ENCODE measurements around the gene CLEC16A.

DNA sequence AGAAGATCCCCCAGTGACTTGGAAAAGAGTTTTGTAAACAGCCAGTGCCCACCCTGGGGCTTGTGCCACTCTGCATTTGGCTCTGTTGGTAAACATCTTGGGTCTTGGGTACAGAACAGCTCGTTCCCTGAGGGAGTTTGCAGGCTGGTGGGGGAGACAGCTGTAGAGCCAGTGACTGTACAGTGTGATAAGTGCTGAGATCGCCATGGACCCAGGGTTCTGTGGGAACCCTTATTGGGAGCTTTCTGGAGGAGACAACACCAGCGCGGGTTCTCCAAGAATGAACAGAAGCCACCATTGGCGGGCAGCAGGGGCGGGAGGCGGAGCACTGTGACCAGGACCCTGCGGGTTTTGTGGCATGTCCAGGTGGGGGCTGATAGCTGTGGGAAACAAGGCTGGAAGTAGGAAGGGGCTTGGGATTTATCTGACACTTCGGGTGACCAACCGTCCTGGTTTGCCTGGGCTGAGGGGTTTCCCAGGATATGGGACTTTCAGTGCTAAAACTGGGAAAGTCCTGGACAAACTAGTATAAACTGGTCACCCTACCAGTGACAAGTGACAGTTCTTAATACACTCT is 2.9 kb downstream of the CLEC16A start:
- TF ChIP-seq POLR2A (IDR thresholded peaks at IDR 0.05): no peak
- TF ChIP-seq, protein P1, sequence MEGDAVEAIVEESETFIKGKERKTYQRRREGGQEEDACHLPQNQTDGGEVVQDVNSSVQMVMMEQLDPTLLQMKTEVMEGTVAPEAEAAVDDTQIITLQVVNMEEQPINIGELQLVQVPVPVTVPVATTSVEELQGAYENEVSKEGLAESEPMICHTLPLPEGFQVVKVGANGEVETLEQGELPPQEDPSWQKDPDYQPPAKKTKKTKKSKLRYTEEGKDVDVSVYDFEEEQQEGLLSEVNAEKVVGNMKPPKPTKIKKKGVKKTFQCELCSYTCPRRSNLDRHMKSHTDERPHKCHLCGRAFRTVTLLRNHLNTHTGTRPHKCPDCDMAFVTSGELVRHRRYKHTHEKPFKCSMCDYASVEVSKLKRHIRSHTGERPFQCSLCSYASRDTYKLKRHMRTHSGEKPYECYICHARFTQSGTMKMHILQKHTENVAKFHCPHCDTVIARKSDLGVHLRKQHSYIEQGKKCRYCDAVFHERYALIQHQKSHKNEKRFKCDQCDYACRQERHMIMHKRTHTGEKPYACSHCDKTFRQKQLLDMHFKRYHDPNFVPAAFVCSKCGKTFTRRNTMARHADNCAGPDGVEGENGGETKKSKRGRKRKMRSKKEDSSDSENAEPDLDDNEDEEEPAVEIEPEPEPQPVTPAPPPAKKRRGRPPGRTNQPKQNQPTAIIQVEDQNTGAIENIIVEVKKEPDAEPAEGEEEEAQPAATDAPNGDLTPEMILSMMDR (IDR thresholded peaks at IDR 0.05): no peak

All from breast epithelium (tissue), 3 donors.